ENCODE data around the gene STIP1.

DNA sequence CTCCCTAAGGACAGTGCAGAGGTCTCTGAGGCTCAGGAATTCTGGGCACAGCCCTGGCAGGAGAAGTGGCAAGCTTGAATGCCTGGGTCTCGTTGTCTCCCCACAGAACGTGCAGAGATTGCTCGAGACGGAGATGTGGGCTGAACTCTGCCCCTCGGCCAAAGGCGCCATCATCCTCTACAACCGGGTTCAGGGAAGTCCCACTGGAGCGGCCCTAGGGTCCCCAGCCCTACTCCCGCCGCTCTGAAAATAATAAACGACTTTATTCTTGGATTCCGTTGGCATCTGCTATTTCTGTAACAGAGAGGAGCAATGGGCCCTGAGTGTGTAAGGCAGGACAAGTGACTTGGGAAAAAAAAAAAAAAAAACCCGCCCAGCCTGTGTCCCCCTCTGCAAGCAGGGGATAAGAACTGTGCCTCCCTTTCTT lies 43.8 kb downstream of the STIP1 start:
- TF ChIP-seq EHMT2 (IDR thresholded peaks at IDR 0.05) (no peak), TARDBP (IDR thresholded peaks at IDR 0.05) (no peak), SIN3A (IDR thresholded peaks at IDR 0.05; ENCODE audit: borderline replicate concordance in 2 of 2, control insufficient read depth in 1 of 2, low read depth in 2 of 2, low read length in 2 of 2) (no peak), CBFB (CRISPR knock-in tag; IDR thresholded peaks at IDR 0.05) (no peak), ZNF274 (IDR thresholded peaks at IDR 0.05; ENCODE audit: borderline replicate concordance, low read depth, low read length) (no peak), MXI1 (IDR thresholded peaks at IDR 0.05; ENCODE audit: low read depth, low read length) (no peak), RCOR1 (IDR thresholded peaks at IDR 0.05; ENCODE audit: borderline replicate concordance in 1 of 2, low read depth in 2 of 2, low read length in 2 of 2) (no peak), TAF1 (IDR thresholded peaks at IDR 0.05; ENCODE audit: control insufficient read depth, extremely low read depth, insufficient read depth, low read length, severe bottlenecking) (no peak), ZNF354B (CRISPR knock-in tag; IDR thresholded peaks at IDR 0.05) (no peak), PCBP1 (IDR thresholded peaks at IDR 0.05; ENCODE audit: low read depth, low read length, poor library complexity, severe bottlenecking) (no peak), SREBF2 (CRISPR knock-in tag; IDR thresholded peaks at IDR 0.05) (no peak)
- TF ChIP-seq, protein P1, sequence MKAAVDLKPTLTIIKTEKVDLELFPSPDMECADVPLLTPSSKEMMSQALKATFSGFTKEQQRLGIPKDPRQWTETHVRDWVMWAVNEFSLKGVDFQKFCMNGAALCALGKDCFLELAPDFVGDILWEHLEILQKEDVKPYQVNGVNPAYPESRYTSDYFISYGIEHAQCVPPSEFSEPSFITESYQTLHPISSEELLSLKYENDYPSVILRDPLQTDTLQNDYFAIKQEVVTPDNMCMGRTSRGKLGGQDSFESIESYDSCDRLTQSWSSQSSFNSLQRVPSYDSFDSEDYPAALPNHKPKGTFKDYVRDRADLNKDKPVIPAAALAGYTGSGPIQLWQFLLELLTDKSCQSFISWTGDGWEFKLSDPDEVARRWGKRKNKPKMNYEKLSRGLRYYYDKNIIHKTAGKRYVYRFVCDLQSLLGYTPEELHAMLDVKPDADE (conservative IDR thresholded peaks at IDR 0.05; ENCODE audit: control insufficient read depth, low read depth, low read length) = no peak
- TF ChIP-seq, protein P2, sequence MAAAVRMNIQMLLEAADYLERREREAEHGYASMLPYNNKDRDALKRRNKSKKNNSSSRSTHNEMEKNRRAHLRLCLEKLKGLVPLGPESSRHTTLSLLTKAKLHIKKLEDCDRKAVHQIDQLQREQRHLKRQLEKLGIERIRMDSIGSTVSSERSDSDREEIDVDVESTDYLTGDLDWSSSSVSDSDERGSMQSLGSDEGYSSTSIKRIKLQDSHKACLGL (CRISPR knock-in tag; IDR thresholded peaks at IDR 0.05; ENCODE audit: borderline replicate concordance, poor library complexity, severe bottlenecking) = no peak
- TF ChIP-seq, protein P3, sequence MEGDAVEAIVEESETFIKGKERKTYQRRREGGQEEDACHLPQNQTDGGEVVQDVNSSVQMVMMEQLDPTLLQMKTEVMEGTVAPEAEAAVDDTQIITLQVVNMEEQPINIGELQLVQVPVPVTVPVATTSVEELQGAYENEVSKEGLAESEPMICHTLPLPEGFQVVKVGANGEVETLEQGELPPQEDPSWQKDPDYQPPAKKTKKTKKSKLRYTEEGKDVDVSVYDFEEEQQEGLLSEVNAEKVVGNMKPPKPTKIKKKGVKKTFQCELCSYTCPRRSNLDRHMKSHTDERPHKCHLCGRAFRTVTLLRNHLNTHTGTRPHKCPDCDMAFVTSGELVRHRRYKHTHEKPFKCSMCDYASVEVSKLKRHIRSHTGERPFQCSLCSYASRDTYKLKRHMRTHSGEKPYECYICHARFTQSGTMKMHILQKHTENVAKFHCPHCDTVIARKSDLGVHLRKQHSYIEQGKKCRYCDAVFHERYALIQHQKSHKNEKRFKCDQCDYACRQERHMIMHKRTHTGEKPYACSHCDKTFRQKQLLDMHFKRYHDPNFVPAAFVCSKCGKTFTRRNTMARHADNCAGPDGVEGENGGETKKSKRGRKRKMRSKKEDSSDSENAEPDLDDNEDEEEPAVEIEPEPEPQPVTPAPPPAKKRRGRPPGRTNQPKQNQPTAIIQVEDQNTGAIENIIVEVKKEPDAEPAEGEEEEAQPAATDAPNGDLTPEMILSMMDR (IDR thresholded peaks at IDR 0.05 in 2 of 3, conservative IDR thresholded peaks at IDR 0.05 in 1 of 3; ENCODE audit: insufficient read depth in 2 of 3, low read depth in 1 of 3, low read length in 3 of 3) = no peak
